Trophoblast cell (in vitro differentiated cells and primary cell): ENCODE data around the gene PRR7.
A peak's percentile ranks its signal among the peaks of the same experiment; 100 is the strongest.

Experiments used
- DNase-seq, 2 donors: peaks; one replicate each; pipeline ENCODE4 v3.0.0-alpha.2; 2016
- H2AFZ ChIP-seq: 2 replicates; pipeline ENCODE4 v1.6.1; 2013; ENCODE audit warnings: low read length, moderate library complexity, mild to moderate bottlenecking; ENCODE audit not compliant: insufficient read depth, poor library complexity
- H2AK5ac ChIP-seq: 2 replicates; pipeline ENCODE4 v1.6.1; 2013; ENCODE audit warnings: mild to moderate bottlenecking, low read length
- H2BK120ac ChIP-seq: 2 replicates; pipeline ENCODE4 v1.6.1; 2013; ENCODE audit warnings: low read length, mild to moderate bottlenecking, moderate library complexity; ENCODE audit not compliant: insufficient read depth, poor library complexity
- H2BK12ac ChIP-seq: 2 replicates; pipeline ENCODE4 v1.6.1; 2013; ENCODE audit warnings: mild to moderate bottlenecking, low read length, moderate library complexity
- H2BK5ac ChIP-seq: 2 replicates; pipeline ENCODE4 v1.6.1; 2013; ENCODE audit warnings: low read length, low read depth, moderate library complexity, mild to moderate bottlenecking; ENCODE audit not compliant: poor library complexity
- H3K14ac ChIP-seq: 2 replicates; pipeline ENCODE4 v1.6.1; 2013; ENCODE audit warnings: mild to moderate bottlenecking, low read length
- H3K18ac ChIP-seq: 2 replicates; pipeline ENCODE4 v1.6.1; 2013; ENCODE audit warnings: mild to moderate bottlenecking, low read length
- H3K23ac ChIP-seq: 2 replicates; pipeline ENCODE4 v1.6.1; 2013; ENCODE audit warnings: low read length
- H3K27ac ChIP-seq: 2 replicates; pipeline ENCODE4 v1.5.1; 2013; ENCODE audit warnings: low read depth, mild to moderate bottlenecking, inconsistent platforms, low read length, moderate library complexity
- H3K27me3 ChIP-seq: 2 replicates; pipeline ENCODE4 v1.6.1; 2013; ENCODE audit warnings: inconsistent platforms, mild to moderate bottlenecking, low read length, moderate library complexity; ENCODE audit not compliant: insufficient read depth
- H3K36me3 ChIP-seq, 2 experiments: 1 replicate in 1 of 2; 2 replicates in 1 of 2; pipeline ENCODE4 v1.6.1; 2013; ENCODE audit warnings: low read length in 2 of 2, mild to moderate bottlenecking in 2 of 2, moderate library complexity in 1 of 2; ENCODE audit not compliant: insufficient read depth in 2 of 2, control insufficient read depth in 1 of 2
- H3K4ac ChIP-seq: 2 replicates; pipeline ENCODE4 v1.6.1; 2013; ENCODE audit warnings: low read depth, mild to moderate bottlenecking, low read length, moderate library complexity
- H3K4me1 ChIP-seq, 2 experiments: 1 replicate in 1 of 2; 2 replicates in 1 of 2; pipeline ENCODE4 v1.6.1; 2013; ENCODE audit warnings: low read length in 2 of 2, mild to moderate bottlenecking in 2 of 2, moderate library complexity in 1 of 2; ENCODE audit not compliant: insufficient read depth in 2 of 2, control insufficient read depth in 1 of 2
- H3K4me2 ChIP-seq: 2 replicates; pipeline ENCODE4 v1.6.1; 2013; ENCODE audit warnings: inconsistent platforms, mild to moderate bottlenecking, low read length, moderate library complexity
- H3K4me3 ChIP-seq: 2 replicates; pipeline ENCODE4 v1.5.1; 2013; ENCODE audit warnings: mild to moderate bottlenecking, low read depth, low read length, inconsistent platforms
- H3K79me1 ChIP-seq: one replicate; pipeline ENCODE4 v1.6.1; 2013; ENCODE audit warnings: low read length
- H3K79me2 ChIP-seq: 2 replicates; pipeline ENCODE4 v1.6.1; 2013; ENCODE audit warnings: low read length, mild to moderate bottlenecking; ENCODE audit not compliant: control insufficient read depth, insufficient read depth, poor library complexity
- H3K9ac ChIP-seq: 2 replicates; pipeline ENCODE4 v1.6.1; 2013; ENCODE audit warnings: mild to moderate bottlenecking, low read length
- H3K9me3 ChIP-seq: 2 replicates; pipeline ENCODE4 v1.6.1; 2013; ENCODE audit warnings: low read depth, mild to moderate bottlenecking, control low read depth, inconsistent platforms, low read length; ENCODE audit not compliant: insufficient read depth
- H4K12ac ChIP-seq: 2 replicates; pipeline ENCODE4 v1.6.1; 2013; ENCODE audit warnings: low read depth, mild to moderate bottlenecking, low read length, moderate library complexity
- H4K8ac ChIP-seq: 2 replicates; pipeline ENCODE4 v1.6.1; 2013; ENCODE audit warnings: low read depth, mild to moderate bottlenecking, low read length, moderate library complexity
- H4K91ac ChIP-seq: one replicate; pipeline ENCODE4 v1.6.1; 2013; ENCODE audit warnings: low read depth, mild to moderate bottlenecking, low read length, moderate library complexity
- WGBS: extraction: QIAGEN DNeasy Blood & Tissue Kit; methylation state at CpG from one replicate; pipeline ENCODE4 v1.1.7; 2013; ENCODE audit warnings: missing lambda C conversion rate; ENCODE audit not compliant: insufficient read length, insufficient coverage; ENCODE audit errors: extremely low coverage; 5-methylcytosine and 5-hydroxymethylcytosine counted together

The PRR7 gene

GRCh38 chr5:177496070-177496726 is 49.6 kb downstream of the PRR7 start:
- Histone ChIP-seq H4K91ac (peak overlapping the region; percentile 98), H3K9ac (peak overlapping the region; percentile 95), H2AFZ (peak overlapping the region; percentile 64), H3K4ac (peak overlapping the region; percentile 89), H3K36me3 (peaks cover 41 to 43% of the 10 kb centered on the region in 2 experiments), H3K4me3 (peak overlapping the region; percentile 76), H4K8ac (peak overlapping the region; percentile 91), H2AK5ac (peak overlapping the region; percentile 81), H3K27ac (peak overlapping the region; percentile 97), H3K27me3 (no peaks in the 10 kb centered on the region), H3K9me3 (no peaks in the 10 kb centered on the region), H2BK5ac (peak overlapping the region; percentile 96), H2BK120ac (peak overlapping the region; percentile 97), H3K79me2 (peaks cover 21% of the 10 kb centered on the region), H3K4me2 (peak overlapping the region; percentile 75), H3K79me1 (peaks cover 44% of the 10 kb centered on the region), H4K12ac (peak overlapping the region; percentile 84), H3K18ac (peak overlapping the region; percentile 95), H2BK12ac (peak overlapping the region; percentile 44), H3K14ac (peak overlapping the region; percentile 97), H3K23ac (no peak overlapping the region), H3K4me1 (peaks cover 42 to 56% of the 10 kb centered on the region in 2 experiments)
- peak in 1 of 2 donors; percentile 52 for DNase-seq
- no CpG with 5 or more reads among the region's 12 CpGs for WGBS

GRCh38 chr5:177496727-177497291 is 50.2 kb downstream of the PRR7 start:
- peaks cover 36 to 38% of the 10 kb centered on the region in 2 experiments for H3K36me3 ChIP-seq
- peak overlapping the region; percentile 95 for H3K18ac ChIP-seq
- peak overlapping the region; percentile 84 for H4K12ac ChIP-seq
- H3K27ac ChIP-seq: peak overlapping the region; percentile 97
- peak overlapping the region; percentile 97 for H2BK120ac ChIP-seq
- no peaks in the 10 kb centered on the region for H3K9me3 ChIP-seq
- H3K23ac ChIP-seq: no peak overlapping the region
- H3K4me1 ChIP-seq: peaks cover 42 to 54% of the 10 kb centered on the region in 2 experiments
- H2AK5ac ChIP-seq: peak overlapping the region; percentile 81
- H3K79me2 ChIP-seq: peaks cover 21% of the 10 kb centered on the region
- H2AFZ ChIP-seq: peak overlapping the region; percentile 64
- peak overlapping the region; percentile 97 for H3K14ac ChIP-seq
- H2BK5ac ChIP-seq: peak overlapping the region; percentile 96
- H3K79me1 ChIP-seq: peaks cover 44% of the 10 kb centered on the region
- H4K91ac ChIP-seq: peak overlapping the region; percentile 98
- H4K8ac ChIP-seq: peak overlapping the region; percentile 91
- peak overlapping the region; percentile 95 for H3K9ac ChIP-seq
- H2BK12ac ChIP-seq: no peak overlapping the region
- DNase-seq: peak; percentile 59 to 62
- H3K27me3 ChIP-seq: no peaks in the 10 kb centered on the region
- peak overlapping the region; percentile 75 for H3K4me2 ChIP-seq
- peak overlapping the region; percentile 89 for H3K4ac ChIP-seq
- H3K4me3 ChIP-seq: peak overlapping the region; percentile 78
- WGBS: no CpG with 5 or more reads among the region's 29 CpGs

GRCh38 chr5:177497292-177498012 is 50.8 kb downstream of the PRR7 start, which contains the start of gene PDLIM7:
Gene PDLIM7, minus strand, starts transcription at chr5:177497604. Its CDS starts 1,092 bp downstream, at chr5:177496512.
- H2BK120ac ChIP-seq: peak within 1 kb of the TSS; percentile 97
- peak within 1 kb of the TSS; percentile 97 for H3K27ac ChIP-seq
- H2AK5ac ChIP-seq: peak within 1 kb of the TSS; percentile 81
- H4K91ac ChIP-seq: peak within 1 kb of the TSS; percentile 98
- H3K79me1 ChIP-seq: peaks cover 44% of the 10 kb centered on the region
- H3K4ac ChIP-seq: peak within 1 kb of the TSS; percentile 89
- H2BK12ac ChIP-seq: peak within 1 kb of the TSS; percentile 44
- H3K4me1 ChIP-seq: peaks cover 37 to 50% of the 10 kb centered on the region in 2 experiments
- peak within 1 kb of the TSS; percentile 79 for H3K4me2 ChIP-seq
- peak within 1 kb of the TSS; percentile 95 for H3K18ac ChIP-seq
- peak; percentile 98 to 99 for DNase-seq
- no CpG with 5 or more reads among the region's 73 CpGs for WGBS
- H3K36me3 ChIP-seq: peaks cover 30 to 32% of the 10 kb centered on the region in 2 experiments
- peak within 1 kb of the TSS; percentile 84 for H4K12ac ChIP-seq
- H4K8ac ChIP-seq: peak within 1 kb of the TSS; percentile 91
- H3K14ac ChIP-seq: peak within 1 kb of the TSS; percentile 97
- peaks cover 21% of the 10 kb centered on the region for H3K79me2 ChIP-seq
- no peaks in the 10 kb centered on the region for H3K27me3 ChIP-seq
- peak within 1 kb of the TSS; percentile 96 for H2BK5ac ChIP-seq
- H2AFZ ChIP-seq: peak within 1 kb of the TSS; percentile 66
- no peaks in the 10 kb centered on the region for H3K9me3 ChIP-seq
- H3K9ac ChIP-seq: peak within 1 kb of the TSS; percentile 95
- H3K23ac ChIP-seq: no peak within 1 kb of the TSS
- H3K4me3 ChIP-seq: peak within 1 kb of the TSS; percentile 78
